Heart left ventricle (tissue), 13 donors: ENCODE data around the gene GTF2A1.

Source experiments
- POLR2A ChIP-seq, 2 donors: fragments of 450-650 bp; IDR thresholded peaks; one replicate each; pipeline ENCODE4 v1.6.1; 2017; ENCODE audit warnings: antibody characterized with exemption in 2 of 2, mild to moderate bottlenecking in 2 of 2, moderate library complexity in 2 of 2
- TF ChIP-seq, protein P1 (sequence below), 12 donors: fragments of 200-600 bp; sonication (generic) in 4 of 12; IDR thresholded peaks; one replicate each; pipeline versions ENCODE4 v1.5.0 to v1.8.0; 2018 to 2022; ENCODE audit warnings: antibody characterized with exemption in 12 of 12, mild to moderate bottlenecking in 5 of 12
- donor health status: ischemic (EF 13 %, LVEDD 7.1; RV severe dilation, severe dysfunction).
- donor health status: DM: no; HTN: yes; CAD: no.
- donor health status: DM: no; HTN: no; CAD: no.
- donor health status: ischemic (EF 25% LVEDD 6.9; RV normal size, moderate dysfunction).
- donor health status: ischemic (EF 25% LVEDD 5.7; RV mildly dilated, moderate dysfunction).
- donor health status: ischemic (EF 35%, LVEDD 5.7; RV mildly dilated, moderate dysfunction).
- donor health status: nonischemic (EF 11% LVEDD 7.7; RV severe dilation, severe dysfunction).
- donor health status: DM: yes; HTN: yes; CAD: no.
- donor health status: PGD.
- donor health status: ischemic (EF 29% LVEDD 5.4; RV normal size, mild dysfunction).
- donor health status: nonischemic (EF 23%, LVEDD 6.1; RV moderate dilation, normal function).

DNA sequence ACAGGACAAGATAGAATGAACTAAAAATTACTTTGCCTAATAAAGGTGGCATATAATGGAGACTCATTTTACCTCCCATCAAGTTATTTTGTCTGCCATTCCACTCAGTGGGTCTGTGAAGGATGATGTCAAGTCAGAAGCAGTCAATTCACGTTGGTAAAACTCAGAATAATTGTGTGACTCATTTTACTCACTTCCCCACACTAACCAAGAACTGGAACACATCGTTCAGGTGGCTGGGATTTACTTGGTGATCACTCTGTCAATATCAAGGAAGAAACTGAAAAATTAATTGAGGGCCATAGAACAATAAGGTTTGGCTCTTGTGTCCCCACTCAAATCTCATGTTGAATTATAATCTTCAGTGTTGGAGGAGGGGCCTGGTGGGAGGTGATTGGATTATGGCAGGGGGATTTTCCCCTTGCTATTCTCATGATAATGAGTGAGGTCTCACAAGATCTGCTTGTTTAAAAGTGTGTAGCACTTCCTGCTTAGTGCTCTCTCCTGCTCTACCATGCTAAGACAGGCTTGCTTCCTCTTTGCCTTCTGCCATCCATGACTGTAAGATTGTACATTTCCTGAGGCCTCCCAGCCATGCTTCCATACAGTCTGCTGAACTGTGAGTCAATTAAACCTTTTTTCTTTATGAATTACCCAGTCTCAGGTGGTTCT lies 35.7 kb upstream of the GTF2A1 start:
- TF ChIP-seq, protein P1, sequence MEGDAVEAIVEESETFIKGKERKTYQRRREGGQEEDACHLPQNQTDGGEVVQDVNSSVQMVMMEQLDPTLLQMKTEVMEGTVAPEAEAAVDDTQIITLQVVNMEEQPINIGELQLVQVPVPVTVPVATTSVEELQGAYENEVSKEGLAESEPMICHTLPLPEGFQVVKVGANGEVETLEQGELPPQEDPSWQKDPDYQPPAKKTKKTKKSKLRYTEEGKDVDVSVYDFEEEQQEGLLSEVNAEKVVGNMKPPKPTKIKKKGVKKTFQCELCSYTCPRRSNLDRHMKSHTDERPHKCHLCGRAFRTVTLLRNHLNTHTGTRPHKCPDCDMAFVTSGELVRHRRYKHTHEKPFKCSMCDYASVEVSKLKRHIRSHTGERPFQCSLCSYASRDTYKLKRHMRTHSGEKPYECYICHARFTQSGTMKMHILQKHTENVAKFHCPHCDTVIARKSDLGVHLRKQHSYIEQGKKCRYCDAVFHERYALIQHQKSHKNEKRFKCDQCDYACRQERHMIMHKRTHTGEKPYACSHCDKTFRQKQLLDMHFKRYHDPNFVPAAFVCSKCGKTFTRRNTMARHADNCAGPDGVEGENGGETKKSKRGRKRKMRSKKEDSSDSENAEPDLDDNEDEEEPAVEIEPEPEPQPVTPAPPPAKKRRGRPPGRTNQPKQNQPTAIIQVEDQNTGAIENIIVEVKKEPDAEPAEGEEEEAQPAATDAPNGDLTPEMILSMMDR (IDR thresholded peaks at IDR 0.05), result no peak
- no peak for TF ChIP-seq POLR2A (IDR thresholded peaks at IDR 0.05)
